ENCODE results near the gene RBBP8NL. TPM values are rescaled to one million over a fixed set of nuclear protein-coding genes. Genes with fewer than 3 reads are reported as not detected.

Gene RBBP8NL
- total RNA-seq, 2 donors from 2014 or later = not detected

DNA sequence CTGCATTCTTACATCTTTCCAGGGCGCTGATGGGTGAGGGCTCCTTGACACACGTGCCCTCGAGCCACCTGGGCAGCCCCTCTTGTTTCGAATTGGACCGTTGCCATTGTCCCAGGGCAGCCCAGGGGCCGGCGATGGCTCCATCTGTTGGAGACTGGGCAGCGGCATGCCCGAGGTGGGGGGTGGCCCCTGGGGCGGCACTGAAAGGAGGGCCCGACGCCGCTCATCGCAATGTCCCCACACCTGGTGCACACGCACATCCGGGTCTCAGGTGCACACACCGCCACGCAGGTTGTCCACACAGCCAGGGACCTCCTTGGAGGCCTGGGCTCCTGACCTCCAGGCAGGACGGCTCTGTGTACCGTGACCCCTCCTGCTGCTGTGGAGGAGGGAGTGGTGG is 30.5 kb upstream of the RBBP8NL start:
- no peak for ATAC-seq
- Mint-ChIP-seq H3K36me3 (ENCODE audit: low read depth) (no peaks in the 10 kb centered on the region), H3K27ac (no peak overlapping the region), H3K4me3 (no peak overlapping the region), H3K27me3 (peaks cover 25% of the 10 kb centered on the region), H3K4me1 (peaks cover 2% of the 10 kb centered on the region)
- DNase-seq = no peak
- H3K9me3 ChIP-seq (ENCODE audit: control insufficient read depth, low read length, poor library complexity, severe bottlenecking) = no peaks in the 10 kb centered on the region

DNA sequence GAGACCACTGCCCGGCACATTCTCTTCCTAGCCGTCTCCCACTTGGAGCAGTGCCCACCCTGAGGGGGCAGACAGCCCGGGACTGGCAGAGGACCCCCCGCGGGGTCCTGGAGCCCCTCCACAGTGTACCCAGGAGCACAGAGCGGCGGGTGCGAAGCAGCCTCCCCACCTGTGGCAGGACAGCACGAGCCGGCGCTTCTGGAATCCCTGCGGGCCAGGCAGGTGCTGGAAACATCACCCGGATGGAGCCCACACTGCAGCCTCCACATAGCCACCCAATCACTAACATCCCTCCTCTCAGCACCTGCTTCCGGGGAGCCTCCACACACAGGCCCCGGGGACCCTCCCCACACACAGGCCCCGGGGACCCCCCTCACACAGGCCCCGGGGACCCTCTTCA is 29.8 kb upstream of the RBBP8NL start:
- DNase-seq (no peak), ATAC-seq (no peak)
- Mint-ChIP-seq H3K27me3 (peaks cover 25% of the 10 kb centered on the region), H3K4me1 (peaks cover 2% of the 10 kb centered on the region), H3K27ac (no peak overlapping the region), H3K36me3 (ENCODE audit: low read depth) (no peaks in the 10 kb centered on the region), H3K4me3 (no peak overlapping the region)
- no peaks in the 10 kb centered on the region for H3K9me3 ChIP-seq (ENCODE audit: control insufficient read depth, low read length, poor library complexity, severe bottlenecking)

DNA sequence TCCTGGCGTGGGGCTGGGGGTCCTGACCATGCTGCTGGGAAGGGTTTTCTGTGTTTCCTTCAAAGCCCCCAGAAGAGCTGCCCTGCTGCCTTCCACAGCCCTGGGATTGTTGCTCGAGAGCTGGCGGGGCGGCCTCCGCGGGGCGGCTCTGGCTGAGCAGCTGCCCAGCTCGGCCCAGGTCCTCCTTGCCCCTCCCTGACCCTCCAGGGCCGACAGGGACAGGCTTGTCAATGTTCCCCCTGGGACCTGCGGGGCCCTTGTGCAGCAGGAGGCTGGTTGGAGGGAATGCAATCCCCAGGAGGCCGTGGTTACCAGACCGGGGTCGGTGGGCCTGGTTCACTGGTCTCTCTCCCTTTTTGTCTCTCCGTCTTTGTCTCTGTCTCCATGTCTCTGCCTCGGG is 28.6 kb upstream of the RBBP8NL start:
- ATAC-seq = no peak
- DNase-seq = no peak
- Mint-ChIP-seq H3K36me3 (ENCODE audit: low read depth) (no peaks in the 10 kb centered on the region), H3K4me1 (peaks cover 2% of the 10 kb centered on the region), H3K27ac (no peak overlapping the region), H3K4me3 (no peak overlapping the region), H3K27me3 (peaks cover 25% of the 10 kb centered on the region)
- H3K9me3 ChIP-seq (ENCODE audit: control insufficient read depth, low read length, poor library complexity, severe bottlenecking) = no peaks in the 10 kb centered on the region

DNA sequence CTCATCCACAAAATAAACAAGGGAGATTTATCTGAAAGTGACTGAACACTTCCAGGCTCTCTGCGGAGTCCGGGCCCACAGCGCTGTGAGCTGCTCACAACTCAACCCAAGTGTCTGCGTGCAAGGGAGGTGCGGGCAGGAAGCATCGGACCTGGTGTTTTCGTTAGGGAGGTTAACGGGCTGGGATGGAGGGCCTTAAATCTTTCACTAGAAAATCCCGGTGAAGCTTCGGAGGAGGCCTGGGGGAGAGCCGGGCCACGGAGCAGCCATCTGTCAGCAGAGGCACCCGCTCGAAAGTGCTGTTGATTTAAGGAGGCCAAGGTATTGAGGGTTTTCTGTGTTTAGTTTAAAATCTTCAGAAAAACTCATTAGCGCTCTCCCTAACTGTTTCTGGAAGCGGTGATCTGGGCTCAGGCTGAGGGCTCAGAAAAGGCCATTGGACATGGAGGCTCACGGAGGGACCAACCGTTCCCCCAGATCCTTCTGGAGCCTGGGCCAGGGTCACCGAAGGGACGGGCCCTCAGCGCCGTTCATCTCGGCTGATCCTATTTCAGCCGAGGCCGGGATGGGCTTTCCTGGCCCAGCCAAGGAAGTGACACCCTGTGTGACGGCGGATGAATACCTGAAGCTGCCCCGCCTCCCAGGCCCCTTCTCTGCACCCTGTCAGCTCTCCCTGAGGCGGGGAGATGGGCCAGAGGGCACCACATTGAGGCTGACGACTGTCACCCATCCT is 27.7 kb upstream of the RBBP8NL start:
- H3K36me3 Mint-ChIP-seq (ENCODE audit: low read depth) = no peaks in the 10 kb centered on the region
- peaks cover 27% of the 10 kb centered on the region for H3K27me3 Mint-ChIP-seq
- DNase-seq = no peak
- H3K9me3 ChIP-seq (ENCODE audit: control insufficient read depth, low read length, poor library complexity, severe bottlenecking) = no peaks in the 10 kb centered on the region
- H3K4me3 Mint-ChIP-seq = no peak overlapping the region
- H3K27ac Mint-ChIP-seq = no peak overlapping the region
- H3K4me1 Mint-ChIP-seq = peaks cover 2% of the 10 kb centered on the region
- no peak for ATAC-seq

DNA sequence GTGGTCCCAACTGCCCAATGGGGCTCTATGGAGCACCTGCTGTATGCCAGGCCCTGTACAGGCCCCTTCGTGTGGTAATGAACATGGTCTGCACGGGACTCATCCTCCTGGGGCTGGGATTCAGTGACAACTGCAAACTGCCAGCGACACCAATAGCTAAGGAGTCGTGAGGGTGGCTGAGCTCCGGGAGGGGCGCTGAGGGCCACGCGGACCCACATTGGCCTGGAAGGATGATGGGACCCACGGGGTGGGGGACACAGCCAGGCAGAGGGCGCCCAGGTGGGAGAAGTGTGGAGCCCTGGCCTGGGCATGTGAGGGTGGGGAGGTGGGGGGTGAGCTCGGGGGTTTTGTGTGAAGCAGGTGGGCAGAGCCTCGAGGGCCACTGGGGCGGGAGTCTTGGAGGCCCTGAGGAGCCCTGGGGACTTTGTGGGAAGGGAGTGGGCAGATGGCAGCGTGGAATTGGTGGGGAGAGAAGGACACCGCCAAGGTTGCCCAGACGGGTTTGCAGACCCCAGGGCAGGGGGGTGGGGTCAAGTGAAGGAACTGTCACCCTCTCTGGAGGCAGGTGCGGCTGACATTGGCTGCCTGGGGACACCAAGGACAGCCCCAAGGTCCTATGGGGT is 26.0 kb upstream of the RBBP8NL start:
- Mint-ChIP-seq H3K27ac (no peak overlapping the region), H3K4me1 (peaks cover 2% of the 10 kb centered on the region), H3K36me3 (ENCODE audit: low read depth) (no peaks in the 10 kb centered on the region), H3K27me3 (peaks cover 41% of the 10 kb centered on the region), H3K4me3 (no peak overlapping the region)
- DNase-seq = no peak
- no peaks in the 10 kb centered on the region for H3K9me3 ChIP-seq (ENCODE audit: control insufficient read depth, low read length, poor library complexity, severe bottlenecking)
- ATAC-seq = no peak

DNA sequence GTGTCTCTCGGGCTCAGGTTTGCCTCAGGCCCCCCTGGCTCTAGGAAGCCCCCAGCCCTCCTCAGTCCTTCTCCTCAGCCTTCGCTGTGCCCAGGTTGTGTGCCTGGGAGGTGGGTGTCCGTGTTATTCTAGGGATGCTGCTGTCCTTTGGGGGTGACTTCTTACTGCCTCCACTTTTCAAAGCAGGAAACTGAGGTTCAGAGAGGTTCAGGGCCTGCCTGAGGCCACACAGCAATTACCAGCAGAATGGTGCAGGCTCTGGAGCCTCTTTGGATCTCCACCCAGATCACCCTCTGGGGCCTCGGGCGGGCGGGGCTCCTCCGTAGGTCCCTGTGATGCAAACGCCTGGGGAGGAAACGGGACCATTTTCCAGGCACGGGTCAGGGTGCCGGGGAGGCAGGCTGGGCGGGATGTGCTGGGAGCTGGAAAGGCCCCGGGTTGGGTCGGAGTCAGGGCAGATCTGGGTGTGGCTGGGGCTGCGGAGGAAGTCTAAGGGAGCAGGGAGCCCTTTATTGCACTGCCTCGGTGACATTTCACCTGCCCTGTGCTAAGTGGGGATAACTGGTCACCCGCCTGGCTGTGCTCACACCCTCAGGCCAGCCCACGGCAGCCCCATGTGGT is 25.2 kb upstream of the RBBP8NL start:
- DNase-seq = no peak
- Mint-ChIP-seq H3K27ac (no peak overlapping the region), H3K4me3 (no peak overlapping the region), H3K4me1 (peaks cover 2% of the 10 kb centered on the region), H3K36me3 (ENCODE audit: low read depth) (no peaks in the 10 kb centered on the region), H3K27me3 (peaks cover 41% of the 10 kb centered on the region)
- ATAC-seq = no peak
- H3K9me3 ChIP-seq (ENCODE audit: control insufficient read depth, low read length, poor library complexity, severe bottlenecking) = no peaks in the 10 kb centered on the region

DNA sequence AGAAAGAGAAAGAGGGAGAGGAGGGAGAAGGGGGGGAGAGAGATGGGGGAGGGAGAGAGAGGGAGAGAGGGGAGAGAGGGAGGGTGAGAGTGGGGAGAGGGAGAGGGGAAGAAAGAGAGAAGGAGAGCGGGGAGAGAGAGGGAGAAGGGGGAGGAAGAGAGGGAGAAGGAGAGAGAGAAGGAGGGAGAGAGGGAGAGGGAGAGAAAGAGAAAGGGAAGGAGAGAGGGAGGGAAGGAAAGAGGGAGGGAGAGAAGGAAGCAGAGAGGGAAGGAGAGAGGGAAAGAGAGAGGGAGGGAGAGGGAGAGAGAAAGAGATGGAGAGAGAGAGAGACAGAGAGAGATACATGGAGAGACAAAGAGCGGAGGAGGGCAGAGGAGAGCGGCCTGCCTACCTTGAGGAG is 24.6 kb upstream of the RBBP8NL start:
- H3K4me3 Mint-ChIP-seq = no peak overlapping the region

GRCh38 chr20:62451156-62451767 is 23.9 kb upstream of the RBBP8NL start:
- peaks cover 2% of the 10 kb centered on the region for H3K4me1 Mint-ChIP-seq
- H3K36me3 Mint-ChIP-seq (ENCODE audit: low read depth) = no peaks in the 10 kb centered on the region
- ATAC-seq = no peak
- no peak for DNase-seq
- H3K27me3 Mint-ChIP-seq = peaks cover 43% of the 10 kb centered on the region
- H3K4me3 Mint-ChIP-seq = no peak overlapping the region
- no peaks in the 10 kb centered on the region for H3K9me3 ChIP-seq (ENCODE audit: control insufficient read depth, low read length, poor library complexity, severe bottlenecking)
- no peak overlapping the region for H3K27ac Mint-ChIP-seq

More for the DNA sequence above, 24.6 kb upstream of the RBBP8NL start:
- H3K9me3 ChIP-seq (ENCODE audit: control insufficient read depth, low read length, poor library complexity, severe bottlenecking) = no peaks in the 10 kb centered on the region
- ATAC-seq (no peak), DNase-seq (no peak)
- Mint-ChIP-seq H3K27me3 (peaks cover 43% of the 10 kb centered on the region), H3K4me1 (peaks cover 2% of the 10 kb centered on the region), H3K27ac (no peak overlapping the region), H3K36me3 (ENCODE audit: low read depth) (no peaks in the 10 kb centered on the region)

DNA sequence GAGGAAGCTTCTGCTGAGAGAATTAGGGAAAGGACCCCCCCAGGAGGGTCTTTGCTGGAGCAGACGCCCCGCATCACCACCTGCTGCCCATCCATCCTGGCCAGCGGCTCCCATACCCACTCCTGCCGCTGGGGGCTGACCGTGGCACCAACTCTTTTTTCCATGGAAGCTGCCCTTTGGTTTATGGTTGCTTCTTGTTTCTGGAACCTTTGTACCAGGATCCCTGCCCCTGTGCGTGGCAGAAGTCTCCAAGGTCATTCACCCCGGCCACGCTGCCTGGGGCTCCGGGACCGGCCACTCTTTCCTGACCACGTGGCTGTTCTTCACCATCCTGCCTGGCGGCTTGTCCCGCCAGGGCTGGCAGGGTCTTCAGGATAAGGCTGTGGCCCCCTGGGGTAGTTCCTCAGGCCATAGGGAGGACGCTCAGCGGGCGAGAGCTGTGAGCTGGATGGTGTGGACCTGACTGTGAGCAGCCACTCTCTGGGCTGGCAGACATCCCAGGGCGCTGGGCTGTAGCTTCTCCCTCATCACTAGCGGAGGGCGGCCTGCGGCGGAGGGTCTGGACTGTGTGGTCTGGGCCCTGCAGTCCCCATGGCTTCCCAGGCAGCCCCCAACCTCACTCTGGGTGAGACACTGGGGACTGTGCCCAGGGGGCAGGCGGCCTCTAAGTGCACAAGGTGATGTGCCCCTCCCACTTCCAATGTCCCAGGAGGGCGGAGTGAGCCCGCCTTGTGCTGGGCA is 22.8 kb upstream of the RBBP8NL start:
- Mint-ChIP-seq H3K36me3 (ENCODE audit: low read depth) (no peaks in the 10 kb centered on the region), H3K27me3 (peaks cover 42% of the 10 kb centered on the region), H3K4me3 (no peak overlapping the region), H3K4me1 (no peaks in the 10 kb centered on the region), H3K27ac (peak overlapping the region; percentile 19)
- ATAC-seq (no peak), DNase-seq (no peak)
- H3K9me3 ChIP-seq (ENCODE audit: control insufficient read depth, low read length, poor library complexity, severe bottlenecking) = no peaks in the 10 kb centered on the region

DNA sequence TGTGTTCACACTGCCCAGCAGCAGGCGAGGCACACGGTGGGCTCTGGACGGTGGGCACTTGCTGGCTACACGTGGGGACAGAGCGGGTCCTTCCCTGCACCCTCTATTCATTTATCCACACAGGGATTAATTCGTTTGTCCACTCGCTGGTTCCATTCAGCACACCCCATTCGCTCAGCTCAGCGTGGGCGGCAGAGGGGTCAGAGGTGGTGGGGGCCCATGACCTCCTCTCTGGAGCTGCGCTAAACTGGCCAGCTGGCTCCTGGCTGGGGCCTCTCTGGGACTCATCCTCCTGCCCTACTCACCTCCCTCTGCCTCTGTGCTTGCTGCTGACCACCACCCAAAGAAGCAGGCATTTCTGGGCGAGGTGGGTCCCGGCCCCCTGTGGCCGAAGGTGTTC is 21.4 kb upstream of the RBBP8NL start:
- Mint-ChIP-seq H3K4me1 (no peaks in the 10 kb centered on the region), H3K4me3 (no peak overlapping the region), H3K36me3 (ENCODE audit: low read depth) (no peaks in the 10 kb centered on the region), H3K27me3 (peaks cover 45% of the 10 kb centered on the region), H3K27ac (no peak overlapping the region)
- DNase-seq (no peak), ATAC-seq (no peak)
- H3K9me3 ChIP-seq (ENCODE audit: control insufficient read depth, low read length, poor library complexity, severe bottlenecking) = no peaks in the 10 kb centered on the region

DNA sequence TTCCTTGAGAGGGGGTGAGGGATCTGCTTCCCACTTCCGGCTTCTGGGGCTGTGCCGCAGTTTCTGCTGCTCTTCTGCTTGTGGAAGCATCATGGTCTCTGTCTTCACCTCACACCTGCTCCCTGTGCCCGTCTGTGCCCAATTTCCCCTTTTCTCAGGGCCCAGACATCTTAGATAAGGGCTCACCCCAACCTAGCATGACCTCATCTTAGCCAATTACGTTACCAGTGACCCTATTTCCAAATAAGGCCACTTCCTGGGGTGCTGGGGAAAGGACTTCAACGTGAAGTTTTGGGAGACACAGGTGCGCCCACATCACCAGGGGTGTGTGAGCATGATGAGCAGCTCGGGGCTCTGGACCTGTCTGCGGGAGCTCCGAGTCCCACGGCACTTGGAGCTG is 20.7 kb upstream of the RBBP8NL start:
- Mint-ChIP-seq H3K4me1 (no peaks in the 10 kb centered on the region), H3K4me3 (no peak overlapping the region), H3K27ac (no peak overlapping the region), H3K27me3 (peaks cover 48% of the 10 kb centered on the region), H3K36me3 (ENCODE audit: low read depth) (no peaks in the 10 kb centered on the region)
- DNase-seq (no peak), ATAC-seq (no peak)
- no peaks in the 10 kb centered on the region for H3K9me3 ChIP-seq (ENCODE audit: control insufficient read depth, low read length, poor library complexity, severe bottlenecking)

GRCh38 chr20:62446888-62447869 is 19.8 kb upstream of the RBBP8NL start:
- ATAC-seq (no peak), DNase-seq (no peak)
- H3K36me3 Mint-ChIP-seq (ENCODE audit: low read depth) = no peaks in the 10 kb centered on the region
- no peak overlapping the region for H3K4me3 Mint-ChIP-seq
- H3K27ac Mint-ChIP-seq = no peak overlapping the region
- no peaks in the 10 kb centered on the region for H3K9me3 ChIP-seq (ENCODE audit: control insufficient read depth, low read length, poor library complexity, severe bottlenecking)
- H3K4me1 Mint-ChIP-seq = no peaks in the 10 kb centered on the region
- H3K27me3 Mint-ChIP-seq = peaks cover 56% of the 10 kb centered on the region

Measured in T-helper 17 cell (primary cell).